ENCODE data around the gene ROGDI. TPM values are rescaled to one million over a fixed set of nuclear protein-coding genes. Genes with fewer than 3 reads are reported as not detected.
A peak's percentile ranks its signal among the peaks of the same experiment; 100 is the strongest.

Gene ROGDI
- total and polyA plus RNA-seq, 9 of the 15 experiments (the other 6 are each of a cell fraction or from before 2014, with no cell fraction given) = 0.97 to 37.3 (median 16.5) TPM

DNA sequence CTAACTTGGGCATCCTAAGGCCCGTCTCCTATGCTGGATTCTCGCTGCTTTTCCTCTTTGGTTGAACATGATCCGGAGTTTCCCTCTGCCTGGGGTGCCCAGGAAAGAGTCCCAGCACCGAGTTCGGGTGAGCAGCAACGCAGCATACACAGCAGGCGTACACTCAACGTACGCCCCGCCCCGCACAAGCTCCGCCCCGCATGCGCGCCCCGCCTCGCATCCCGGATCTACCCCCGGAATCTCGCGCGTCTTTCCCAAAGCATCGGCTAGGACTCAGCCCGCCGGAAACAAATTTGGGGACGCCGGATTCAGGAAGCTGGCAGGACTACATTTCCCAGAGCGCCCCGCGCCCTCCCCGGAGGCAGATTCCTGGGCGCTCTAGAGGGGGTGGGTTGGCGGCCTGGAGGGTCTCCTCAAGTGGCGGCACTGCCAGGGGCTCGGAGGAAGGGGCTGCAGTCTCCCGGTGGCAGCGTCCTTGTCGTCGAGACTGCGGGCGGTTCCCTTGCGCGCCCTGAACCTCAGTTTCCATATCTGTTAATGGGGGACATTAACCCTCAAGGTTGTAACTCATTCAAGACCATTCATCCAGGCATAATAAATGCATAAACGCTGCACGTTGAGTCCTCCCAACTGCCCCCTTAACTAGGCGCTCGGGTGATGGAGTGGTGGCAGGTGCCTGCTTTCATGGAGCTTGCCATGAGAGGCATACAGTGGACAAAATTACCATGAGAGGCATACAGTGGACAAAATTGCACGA lies 33.7 kb downstream of the ROGDI start (continued):
- TF ChIP-seq, protein P1, sequence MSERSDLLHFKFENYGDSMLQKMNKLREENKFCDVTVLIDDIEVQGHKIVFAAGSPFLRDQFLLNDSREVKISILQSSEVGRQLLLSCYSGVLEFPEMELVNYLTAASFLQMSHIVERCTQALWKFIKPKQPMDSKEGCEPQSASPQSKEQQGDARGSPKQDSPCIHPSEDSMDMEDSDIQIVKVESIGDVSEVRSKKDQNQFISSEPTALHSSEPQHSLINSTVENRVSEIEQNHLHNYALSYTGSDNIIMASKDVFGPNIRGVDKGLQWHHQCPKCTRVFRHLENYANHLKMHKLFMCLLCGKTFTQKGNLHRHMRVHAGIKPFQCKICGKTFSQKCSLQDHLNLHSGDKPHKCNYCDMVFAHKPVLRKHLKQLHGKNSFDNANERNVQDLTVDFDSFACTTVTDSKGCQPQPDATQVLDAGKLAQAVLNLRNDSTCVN (CRISPR knock-in tag; IDR thresholded peaks at IDR 0.05) = no peak
- TF ChIP-seq, protein P2, sequence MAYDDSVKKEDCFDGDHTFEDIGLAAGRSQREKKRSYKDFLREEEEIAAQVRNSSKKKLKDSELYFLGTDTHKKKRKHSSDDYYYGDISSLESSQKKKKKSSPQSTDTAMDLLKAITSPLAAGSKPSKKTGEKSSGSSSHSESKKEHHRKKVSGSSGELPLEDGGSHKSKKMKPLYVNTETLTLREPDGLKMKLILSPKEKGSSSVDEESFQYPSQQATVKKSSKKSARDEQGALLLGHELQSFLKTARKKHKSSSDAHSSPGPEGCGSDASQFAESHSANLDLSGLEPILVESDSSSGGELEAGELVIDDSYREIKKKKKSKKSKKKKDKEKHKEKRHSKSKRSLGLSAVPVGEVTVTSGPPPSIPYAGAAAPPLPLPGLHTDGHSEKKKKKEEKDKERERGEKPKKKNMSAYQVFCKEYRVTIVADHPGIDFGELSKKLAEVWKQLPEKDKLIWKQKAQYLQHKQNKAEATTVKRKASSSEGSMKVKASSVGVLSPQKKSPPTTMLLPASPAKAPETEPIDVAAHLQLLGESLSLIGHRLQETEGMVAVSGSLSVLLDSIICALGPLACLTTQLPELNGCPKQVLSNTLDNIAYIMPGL (CRISPR knock-in tag; IDR thresholded peaks at IDR 0.05) = no peak
- TF ChIP-seq SP2 (IDR thresholded peaks at IDR 0.05; ENCODE audit: extremely low read depth, low read depth, low read length, poor library complexity, severe bottlenecking) (no peak), KHSRP (IDR thresholded peaks at IDR 0.05) (no peak), TBL1XR1 (IDR thresholded peaks at IDR 0.05; ENCODE audit: low read length in 2 of 2) (peak; percentile 10 to 26; a peak in 1 of 4 replicates), ZBTB7A (IDR thresholded peaks at IDR 0.05; ENCODE audit: borderline replicate concordance, control insufficient read depth, low read depth, low read length) (peak; percentile 97), ZFP30 (CRISPR knock-in tag; IDR thresholded peaks at IDR 0.05; ENCODE audit: borderline replicate concordance) (no peak), RCOR1 (IDR thresholded peaks at IDR 0.05; ENCODE audit: borderline replicate concordance in 1 of 2, low read depth in 2 of 2, low read length in 2 of 2) (peak; percentile 70 to 74)
- TF ChIP-seq, protein P3, sequence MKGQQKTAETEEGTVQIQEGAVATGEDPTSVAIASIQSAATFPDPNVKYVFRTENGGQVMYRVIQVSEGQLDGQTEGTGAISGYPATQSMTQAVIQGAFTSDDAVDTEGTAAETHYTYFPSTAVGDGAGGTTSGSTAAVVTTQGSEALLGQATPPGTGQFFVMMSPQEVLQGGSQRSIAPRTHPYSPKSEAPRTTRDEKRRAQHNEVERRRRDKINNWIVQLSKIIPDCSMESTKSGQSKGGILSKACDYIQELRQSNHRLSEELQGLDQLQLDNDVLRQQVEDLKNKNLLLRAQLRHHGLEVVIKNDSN (CRISPR knock-in tag; IDR thresholded peaks at IDR 0.05) = no peak; the same call in 1 of the 2 replicates
- TF ChIP-seq, protein P4, sequence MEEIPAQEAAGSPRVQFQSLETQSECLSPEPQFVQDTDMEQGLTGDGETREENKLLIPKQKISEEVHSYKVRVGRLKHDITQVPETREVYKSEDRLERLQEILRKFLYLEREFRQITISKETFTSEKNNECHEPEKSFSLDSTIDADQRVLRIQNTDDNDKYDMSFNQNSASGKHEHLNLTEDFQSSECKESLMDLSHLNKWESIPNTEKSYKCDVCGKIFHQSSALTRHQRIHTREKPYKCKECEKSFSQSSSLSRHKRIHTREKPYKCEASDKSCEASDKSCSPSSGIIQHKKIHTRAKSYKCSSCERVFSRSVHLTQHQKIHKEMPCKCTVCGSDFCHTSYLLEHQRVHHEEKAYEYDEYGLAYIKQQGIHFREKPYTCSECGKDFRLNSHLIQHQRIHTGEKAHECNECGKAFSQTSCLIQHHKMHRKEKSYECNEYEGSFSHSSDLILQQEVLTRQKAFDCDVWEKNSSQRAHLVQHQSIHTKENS (CRISPR knock-in tag; IDR thresholded peaks at IDR 0.05) = no peak

Data from K562 (cell line).